NOMO-1 treated with dmso at 0.1 percent for 144 hours (cell line): Measurements from ENCODE around the gene DNAJA1.
"Not testable (repeated sequence)": the region's sequence is repeated elsewhere in the genome, so short reads cannot be mapped to it uniquely, and the experiment has no call there.

ENCODE experiments used
- DNase-seq: peaks from one replicate; lab custom pipeline; 2025; ENCODE audit not compliant: unreplicated experiment; lab: John Stamatoyannopoulos, UW

Gene DNAJA1

GRCh38 chr9:33080534-33080933 lies 55.5 kb downstream of the DNAJA1 start:
- DNase-seq, result no peak

DNA sequence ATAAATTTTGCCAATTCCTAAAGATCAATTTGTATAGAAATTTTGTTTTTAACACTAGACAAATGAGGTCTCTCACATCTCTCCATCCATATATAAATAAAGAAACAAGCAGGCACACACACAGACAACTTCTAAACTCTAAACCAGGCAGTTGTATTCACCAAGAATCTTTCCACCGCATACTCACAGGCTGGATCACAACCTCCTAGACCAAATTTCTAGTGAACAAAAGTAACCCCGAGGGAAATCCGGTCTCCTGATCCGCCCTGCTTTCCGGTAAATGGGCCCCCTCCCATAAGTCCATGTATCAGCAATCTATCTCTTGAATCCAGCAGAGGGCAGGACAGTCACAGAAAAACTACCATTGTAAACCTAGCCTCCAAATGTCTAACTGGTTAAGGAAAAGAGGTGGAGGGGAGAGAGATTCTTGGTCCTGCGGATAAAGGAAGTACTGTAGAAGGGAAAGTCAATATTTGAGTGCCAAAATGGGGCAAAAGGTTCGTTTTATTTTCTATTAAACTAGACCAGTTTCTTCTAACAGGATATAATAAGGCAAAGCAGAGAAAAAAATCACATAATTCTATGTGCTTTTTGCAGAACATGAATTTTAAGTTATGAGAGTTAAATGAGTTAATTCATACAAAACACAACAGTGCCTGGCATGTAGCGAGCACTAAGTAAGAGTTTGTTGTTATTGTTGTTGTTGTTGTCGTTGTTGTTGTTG lies 56.2 kb downstream of the DNAJA1 start:
- peak; percentile 87 for DNase-seq

DNA sequence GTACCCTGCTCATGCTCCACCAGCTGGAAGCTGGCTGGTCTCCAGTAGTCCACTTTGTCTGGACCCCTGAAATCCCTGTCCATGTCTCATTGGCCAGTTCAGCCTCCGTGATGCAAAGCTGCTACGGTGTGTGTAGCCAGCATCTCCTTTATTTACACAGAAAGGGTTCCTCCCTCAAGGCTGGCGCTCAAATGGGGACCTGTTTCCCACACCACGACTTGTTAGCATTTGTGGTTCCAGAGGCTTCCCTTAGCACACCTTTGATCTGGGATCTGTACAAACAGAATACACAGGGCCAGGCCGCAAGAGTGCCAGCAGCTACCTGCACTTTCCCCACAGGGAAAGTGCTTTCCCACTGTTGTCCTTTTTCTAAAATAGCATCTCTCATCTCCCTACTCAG lies 57.1 kb downstream of the DNAJA1 start:
- no peak for DNase-seq

DNA sequence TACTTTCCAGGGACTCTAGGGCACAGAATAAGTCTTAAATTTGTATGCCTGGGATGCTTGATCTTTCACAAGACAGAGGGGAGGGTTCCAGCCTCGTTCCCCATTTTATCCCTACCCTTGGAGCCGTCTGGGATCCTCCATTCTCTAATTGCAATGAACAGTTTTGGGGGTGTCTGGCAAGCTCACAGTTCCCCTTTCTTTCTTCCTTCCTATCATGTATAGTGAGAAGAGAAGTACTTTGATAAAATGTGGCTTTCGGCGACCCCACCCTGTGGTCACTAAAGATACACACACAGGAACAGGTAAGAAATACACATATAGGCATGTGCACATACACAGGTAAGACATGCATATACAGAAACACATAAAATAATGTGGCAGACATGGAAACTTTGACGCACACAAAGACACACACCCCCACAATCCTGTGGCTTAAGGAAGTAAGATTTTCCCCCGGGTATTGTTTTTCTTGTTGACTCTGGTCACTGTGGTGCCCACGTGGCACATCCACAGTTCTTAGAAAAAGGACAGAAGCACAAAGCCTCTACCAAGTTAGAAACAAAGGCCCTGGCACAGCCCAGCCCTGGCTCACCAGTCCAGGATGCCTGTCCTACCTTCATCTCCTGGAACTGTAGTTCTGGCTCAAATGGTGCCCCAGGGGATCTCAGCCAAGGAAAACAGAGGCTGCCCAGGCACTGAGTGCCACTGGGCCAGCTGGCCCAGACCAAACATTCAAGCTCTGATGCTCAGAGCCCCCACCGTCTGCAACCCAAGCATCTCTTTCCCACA lies 57.7 kb downstream of the DNAJA1 start:
- DNase-seq, result no peak

DNA sequence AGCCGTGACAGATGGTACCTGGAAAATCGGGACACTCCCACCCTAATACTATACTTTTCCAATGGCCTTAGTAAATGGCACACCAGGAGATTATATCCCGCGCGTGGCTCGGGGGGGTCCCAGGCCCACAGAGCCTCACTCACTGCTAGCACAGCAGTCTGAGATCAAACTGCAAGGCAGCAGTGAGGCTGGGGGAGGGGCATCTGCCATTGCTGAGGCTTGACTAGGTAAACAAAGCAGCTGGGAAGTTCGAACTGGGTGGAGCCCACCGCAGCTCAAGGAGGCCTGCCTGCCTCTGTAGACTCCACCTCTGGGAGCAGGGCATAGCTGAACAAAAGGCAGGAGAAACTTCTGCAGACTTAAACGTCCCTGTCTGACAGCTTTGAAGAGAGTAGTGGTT lies 60.6 kb downstream of the DNAJA1 start:
- not testable (repeated sequence) for DNase-seq
